HEK293T (cell line): ENCODE results near the gene C16orf74.

Source experiments
- ARNT ChIP-seq: fragments of 450-650 bp; IDR thresholded peaks from 2 replicates; pipeline ENCODE4 v1.6.1; 2017; ENCODE audit warnings: mild to moderate bottlenecking
- ELF4 ChIP-seq: fragments of 450-650 bp; IDR thresholded peaks from 2 replicates; pipeline ENCODE4 v1.6.1; 2017; ENCODE audit warnings: antibody characterized with exemption
- FOXK2 ChIP-seq: fragments of 450-650 bp; IDR thresholded peaks from 2 replicates; pipeline ENCODE4 v1.6.1; 2016; ENCODE audit warnings: mild to moderate bottlenecking
- FOXM1 ChIP-seq: fragments of 450-650 bp; IDR thresholded peaks from 2 replicates; pipeline ENCODE4 v1.6.1; 2017; ENCODE audit warnings: mild to moderate bottlenecking, borderline replicate concordance
- HDGF ChIP-seq: fragments of 450-650 bp; IDR thresholded peaks from 2 replicates; pipeline ENCODE4 v1.6.1; 2017; ENCODE audit warnings: antibody characterized with exemption, borderline replicate concordance
- SP1 ChIP-seq: fragments of 450-650 bp; IDR thresholded peaks from 2 replicates; pipeline ENCODE4 v1.6.1; 2017
- SUZ12 ChIP-seq: fragments of 450-650 bp; IDR thresholded peaks from 2 replicates; pipeline ENCODE4 v1.6.1; 2016; ENCODE audit warnings: mild to moderate bottlenecking

- TF ChIP-seq ELF4 (no peak), ARNT (no peak), FOXK2 (no peak), FOXM1 (no peak), HDGF (no peak), SUZ12 (no peak), SP1 (no peak)
Measured at GRCh38 chr16:85733839-85734170, 17.1 kb downstream of the C16orf74 start.
